Omental fat pad (tissue), 4 donors: Measurements from ENCODE around the gene CARD8. TPM values are rescaled to one million over a fixed set of nuclear protein-coding genes. Genes with fewer than 3 reads are reported as not detected.

Experiments
- ATAC-seq: fragments of 150-250 bp; one replicate; pipeline ENCODE4 v1.9.1; 2016; ENCODE audit warnings: mild to moderate bottlenecking, moderate library complexity; ENCODE audit not compliant: low FRiP score
- DNase-seq: peaks from one replicate; pipeline ENCODE4 v3.0.0-alpha.2; 2019; ENCODE audit warnings: low spot score
- total RNA-seq, 4 donors: library from RNA; depleted of rRNA; stranded (reverse); fragments of >200 nt; gene quantifications; one replicate each; pipeline ENCODE4 v1.1.0, GENCODE V29; 2016
- TF ChIP-seq, protein P1 (sequence below), 3 donors: fragments of 450-650 bp; IDR thresholded peaks; one replicate each; pipeline ENCODE4 v1.5.1; 2016 to 2017; ENCODE audit warnings: antibody characterized with exemption in 3 of 3, mild to moderate bottlenecking in 3 of 3, moderate library complexity in 2 of 3

CARD8 gene
- total RNA-seq, 4 donors from 2014 or later: 28.3 to 144 (median 46.6) TPM

DNA sequence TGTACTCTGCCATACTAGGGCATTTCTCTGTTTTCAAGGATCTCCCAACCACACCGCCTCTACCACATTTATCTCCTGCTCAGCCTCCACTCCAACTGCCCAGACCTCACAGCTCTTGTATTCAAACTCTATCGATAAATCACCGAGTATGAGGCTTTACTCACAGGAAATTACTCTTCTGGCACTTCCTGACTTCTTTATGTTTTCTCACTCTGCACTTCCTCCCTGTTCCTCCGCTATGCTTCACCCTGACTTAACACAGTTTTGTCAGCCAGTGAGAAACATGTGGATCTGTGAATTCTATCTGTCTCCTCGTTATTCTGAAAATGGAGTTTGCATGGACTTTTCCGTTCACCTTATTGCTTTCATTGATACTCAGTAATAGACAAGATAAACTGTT, 2.6 kb upstream of the CARD8 start:
- ATAC-seq (no peak), DNase-seq (no peak)
- TF ChIP-seq, protein P1, sequence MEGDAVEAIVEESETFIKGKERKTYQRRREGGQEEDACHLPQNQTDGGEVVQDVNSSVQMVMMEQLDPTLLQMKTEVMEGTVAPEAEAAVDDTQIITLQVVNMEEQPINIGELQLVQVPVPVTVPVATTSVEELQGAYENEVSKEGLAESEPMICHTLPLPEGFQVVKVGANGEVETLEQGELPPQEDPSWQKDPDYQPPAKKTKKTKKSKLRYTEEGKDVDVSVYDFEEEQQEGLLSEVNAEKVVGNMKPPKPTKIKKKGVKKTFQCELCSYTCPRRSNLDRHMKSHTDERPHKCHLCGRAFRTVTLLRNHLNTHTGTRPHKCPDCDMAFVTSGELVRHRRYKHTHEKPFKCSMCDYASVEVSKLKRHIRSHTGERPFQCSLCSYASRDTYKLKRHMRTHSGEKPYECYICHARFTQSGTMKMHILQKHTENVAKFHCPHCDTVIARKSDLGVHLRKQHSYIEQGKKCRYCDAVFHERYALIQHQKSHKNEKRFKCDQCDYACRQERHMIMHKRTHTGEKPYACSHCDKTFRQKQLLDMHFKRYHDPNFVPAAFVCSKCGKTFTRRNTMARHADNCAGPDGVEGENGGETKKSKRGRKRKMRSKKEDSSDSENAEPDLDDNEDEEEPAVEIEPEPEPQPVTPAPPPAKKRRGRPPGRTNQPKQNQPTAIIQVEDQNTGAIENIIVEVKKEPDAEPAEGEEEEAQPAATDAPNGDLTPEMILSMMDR (IDR thresholded peaks at IDR 0.05): no peak

DNA sequence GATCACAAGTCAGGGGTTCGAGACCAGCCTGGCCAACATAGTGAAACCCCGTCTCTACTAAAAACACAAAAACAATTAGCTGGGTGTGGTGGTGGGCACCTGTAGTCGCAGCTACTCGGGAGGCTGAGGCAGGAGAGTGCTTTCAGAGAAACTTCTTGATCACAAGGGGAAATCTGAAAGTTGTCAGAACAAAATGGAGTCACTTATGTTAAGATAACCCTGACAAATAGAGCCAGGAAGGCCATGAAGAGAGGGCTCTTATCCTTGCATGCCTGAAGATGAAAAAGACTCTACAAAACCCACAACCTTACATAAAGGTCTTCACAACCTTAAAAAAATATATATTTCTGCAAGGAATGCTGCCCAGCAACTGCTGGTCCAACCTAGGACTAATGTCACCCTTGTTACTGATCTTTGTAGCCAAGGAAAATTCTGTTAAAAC, 1.2 kb downstream of the CARD8 start:
- ATAC-seq (no peak), DNase-seq (no peak)
- TF ChIP-seq, protein P1 (IDR thresholded peaks at IDR 0.05): no peak

DNA sequence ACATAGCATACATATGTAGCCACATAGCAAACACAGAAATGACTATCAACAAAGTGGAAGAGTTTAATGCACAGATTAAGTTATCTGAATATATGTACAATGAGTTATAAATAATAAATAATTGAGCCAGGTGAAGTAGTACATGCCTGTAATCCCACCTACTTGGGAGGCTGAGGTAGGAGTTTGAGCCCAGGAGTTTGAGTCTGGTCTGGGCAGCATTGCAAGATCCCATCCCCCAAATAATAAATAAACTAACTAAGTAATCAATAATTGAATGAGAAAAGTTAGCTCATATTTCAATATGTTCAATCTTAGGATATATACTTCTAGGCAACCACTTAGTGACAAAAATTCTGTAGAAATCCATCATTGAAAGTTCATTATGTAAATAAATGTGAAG, 1.7 kb downstream of the CARD8 start:
- DNase-seq: no peak
- TF ChIP-seq, protein P1 (IDR thresholded peaks at IDR 0.05): no peak
- no peak for ATAC-seq

DNA sequence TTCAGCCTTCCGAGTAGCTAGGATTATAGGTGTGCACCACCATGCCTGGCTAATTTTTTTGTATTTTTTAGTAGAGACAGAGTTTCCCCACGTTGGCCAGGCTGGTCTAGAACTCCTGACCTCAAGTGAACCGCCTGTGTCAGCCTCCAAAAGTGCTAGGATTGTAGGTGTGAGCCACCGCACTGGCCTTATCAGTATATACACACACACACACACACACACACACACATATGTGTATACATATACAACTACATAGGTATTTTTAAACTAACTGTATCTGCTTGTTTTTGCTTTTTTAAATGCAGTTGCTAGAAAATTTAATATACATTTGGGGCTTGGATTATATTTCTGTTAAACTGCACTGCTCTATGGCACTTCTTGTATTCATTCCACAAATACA, 3.1 kb downstream of the CARD8 start:
- DNase-seq: no peak
- no peak for ATAC-seq
- TF ChIP-seq, protein P1 (IDR thresholded peaks at IDR 0.05): no peak

DNA sequence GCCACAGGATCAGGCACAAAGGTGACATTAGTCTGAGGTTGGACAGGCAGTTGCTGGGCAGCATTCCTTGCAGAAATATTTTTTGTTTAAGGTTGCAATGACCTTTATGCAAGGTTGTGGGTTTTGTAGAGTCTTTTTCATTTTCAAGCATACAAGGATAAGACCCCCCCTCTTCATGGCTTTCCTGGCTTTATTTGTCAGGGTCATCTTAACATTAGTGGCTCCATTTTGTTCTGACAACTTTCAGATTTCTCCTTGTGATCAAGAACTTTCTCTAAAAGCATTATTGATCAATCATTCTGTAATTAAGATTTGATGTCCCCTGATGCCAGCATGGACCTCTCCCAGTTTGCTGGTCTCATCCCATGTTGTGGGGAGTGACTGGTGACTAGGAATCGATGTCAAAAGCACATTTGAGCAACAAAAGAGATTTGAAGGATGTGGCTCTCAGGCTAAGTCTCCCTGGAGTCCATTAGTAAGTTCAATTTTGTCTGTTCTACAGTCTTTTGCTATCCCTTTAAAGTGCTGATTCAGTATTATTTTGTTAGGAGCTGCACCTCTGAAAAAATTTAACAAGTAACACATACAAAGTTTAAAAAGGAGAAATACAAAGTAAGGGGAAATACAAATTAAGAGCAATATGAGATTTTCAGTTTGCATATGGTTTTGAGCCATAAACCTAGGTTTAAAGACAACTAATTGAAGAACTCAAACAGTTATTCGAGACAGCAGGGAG, 5.3 kb downstream of the CARD8 start:
- DNase-seq (no peak), ATAC-seq (no peak)
- TF ChIP-seq, protein P1 (IDR thresholded peaks at IDR 0.05): no peak

DNA sequence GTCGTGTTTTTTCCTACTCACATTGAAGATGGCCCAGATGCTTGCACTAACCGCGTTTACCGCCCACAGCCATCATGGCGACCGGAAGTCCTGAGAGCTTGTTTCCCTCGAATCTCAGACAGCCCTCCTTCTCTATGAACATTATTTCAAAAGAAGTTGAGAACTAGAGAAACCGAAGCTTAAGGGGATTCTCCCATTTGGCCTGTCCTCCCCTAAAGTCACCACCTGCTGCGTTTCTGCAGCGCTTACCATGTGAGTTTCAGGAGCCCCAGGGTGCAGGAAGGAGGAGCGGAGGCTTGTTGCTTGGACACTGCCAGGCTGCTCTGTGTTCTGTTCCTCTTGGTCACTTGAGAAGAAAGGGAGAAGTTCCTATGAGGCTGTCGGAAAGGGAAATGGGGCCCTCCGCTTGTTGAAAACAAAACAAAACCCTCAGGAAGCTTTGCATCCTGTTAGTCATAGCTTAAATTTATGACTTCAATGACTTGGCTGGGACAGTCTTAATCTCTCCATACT, 6.2 kb downstream of the CARD8 start:
- DNase-seq (no peak), ATAC-seq (peak; percentile 54)
- TF ChIP-seq, protein P1 (IDR thresholded peaks at IDR 0.05): no peak
